ENCODE results near the gene RAB11FIP3. TPM values are rescaled to one million over a fixed set of nuclear protein-coding genes. Genes with fewer than 3 reads are reported as not detected.
A peak's percentile ranks its signal among the peaks of the same experiment; 100 is the strongest.

RAB11FIP3 gene
- total RNA-seq, 1 experiment from 2014 or later = 33.8 TPM

- DNase-seq (ENCODE audit: low spot score) = peak; percentile 42
- in situ Hi-C loops (cut with HindIII; ENCODE audit: low sequenced_read_pairs) = no loop called here
These were observed 36.1 kb upstream of the RAB11FIP3 start for GRCh38 chr16:389352-389751.

- in situ Hi-C loops (cut with HindIII; ENCODE audit: low sequenced_read_pairs) = no loop called here
- DNase-seq (ENCODE audit: low spot score) = peak; percentile 49
These were observed 33.5 kb upstream of the RAB11FIP3 start for GRCh38 chr16:391885-392335.

- in situ Hi-C loops (cut with HindIII; ENCODE audit: low sequenced_read_pairs) = no loop called here
- DNase-seq (ENCODE audit: low spot score) = no peak
These were observed 32.9 kb upstream of the RAB11FIP3 start for GRCh38 chr16:392450-393030.

- DNase-seq (ENCODE audit: low spot score) = no peak
- in situ Hi-C loops (cut with HindIII; ENCODE audit: low sequenced_read_pairs) = no loop called here
These were observed 29.2 kb upstream of the RAB11FIP3 start for GRCh38 chr16:396199-396598.

- in situ Hi-C loops (cut with HindIII; ENCODE audit: low sequenced_read_pairs) = no loop called here
- peak; percentile 71 for DNase-seq (ENCODE audit: low spot score)
These were observed 28.8 kb upstream of the RAB11FIP3 start for GRCh38 chr16:396605-397004.

- DNase-seq (ENCODE audit: low spot score) = no peak
- in situ Hi-C loops (cut with HindIII; ENCODE audit: low sequenced_read_pairs) = no loop called here
These were observed 28.3 kb upstream of the RAB11FIP3 start, which contains the start of gene NME4 for GRCh38 chr16:397135-397661. Gene NME4, plus strand, starts transcription at chr16:397199. Its CDS starts 24 bp downstream, at chr16:397223.

- DNase-seq (ENCODE audit: low spot score) = peak; percentile 67
- in situ Hi-C loops (cut with HindIII; ENCODE audit: low sequenced_read_pairs) = no loop called here
These were observed 27.6 kb upstream of the RAB11FIP3 start for GRCh38 chr16:397736-398332.

- in situ Hi-C loops (cut with HindIII; ENCODE audit: low sequenced_read_pairs) = no loop called here
- DNase-seq (ENCODE audit: low spot score) = no peak
These were observed 26.7 kb upstream of the RAB11FIP3 start for GRCh38 chr16:398561-399339.

- in situ Hi-C loops (cut with HindIII; ENCODE audit: low sequenced_read_pairs) = no loop called here
- no peak for DNase-seq (ENCODE audit: low spot score)
These were observed 26.0 kb upstream of the RAB11FIP3 start for GRCh38 chr16:399340-400019.

- no peak for DNase-seq (ENCODE audit: low spot score)
- in situ Hi-C loops (cut with HindIII; ENCODE audit: low sequenced_read_pairs) = no loop called here
These were observed 25.3 kb upstream of the RAB11FIP3 start for GRCh38 chr16:400061-400591.

GRCh38 chr16:401468-402348 lies 23.7 kb upstream of the RAB11FIP3 start, which contains the start of gene DECR2:
Gene DECR2, plus strand, starts transcription at chr16:401885. Its CDS starts 79 bp downstream, at chr16:401964.
- DNase-seq (ENCODE audit: low spot score) = peak; percentile 93
- in situ Hi-C loops (cut with HindIII; ENCODE audit: low sequenced_read_pairs) = no loop called here

GRCh38 chr16:404971-405486 lies 20.4 kb upstream of the RAB11FIP3 start:
- in situ Hi-C loops (cut with HindIII; ENCODE audit: low sequenced_read_pairs) = no loop called here
- DNase-seq (ENCODE audit: low spot score) = no peak

- no peak for DNase-seq (ENCODE audit: low spot score)
- in situ Hi-C loops (cut with HindIII; ENCODE audit: low sequenced_read_pairs) = no loop called here
These were observed 19.6 kb upstream of the RAB11FIP3 start for GRCh38 chr16:405548-406506.

GRCh38 chr16:407253-407652 lies 18.2 kb upstream of the RAB11FIP3 start:
- in situ Hi-C loops (cut with HindIII; ENCODE audit: low sequenced_read_pairs) = no loop called here
- DNase-seq (ENCODE audit: low spot score) = no peak

- in situ Hi-C loops (cut with HindIII; ENCODE audit: low sequenced_read_pairs) = no loop called here
- no peak for DNase-seq (ENCODE audit: low spot score)
These were observed 14.8 kb upstream of the RAB11FIP3 start for GRCh38 chr16:410516-411178.

- no peak for DNase-seq (ENCODE audit: low spot score)
- in situ Hi-C loops (cut with HindIII; ENCODE audit: low sequenced_read_pairs) = no loop called here
These were observed 13.7 kb upstream of the RAB11FIP3 start for GRCh38 chr16:411576-412265.

All from G401 (cell line).